GM19099 (cell line): ENCODE measurements around the gene GRWD1.

Experiments used
- POLR2A ChIP-seq: IDR thresholded peaks from 3 replicates; pipeline ENCODE4 v1.6.1; 2011; ENCODE audit warnings: low read depth; ENCODE audit not compliant: insufficient read length; ENCODE audit errors: extremely low read depth

GRWD1 gene

DNA sequence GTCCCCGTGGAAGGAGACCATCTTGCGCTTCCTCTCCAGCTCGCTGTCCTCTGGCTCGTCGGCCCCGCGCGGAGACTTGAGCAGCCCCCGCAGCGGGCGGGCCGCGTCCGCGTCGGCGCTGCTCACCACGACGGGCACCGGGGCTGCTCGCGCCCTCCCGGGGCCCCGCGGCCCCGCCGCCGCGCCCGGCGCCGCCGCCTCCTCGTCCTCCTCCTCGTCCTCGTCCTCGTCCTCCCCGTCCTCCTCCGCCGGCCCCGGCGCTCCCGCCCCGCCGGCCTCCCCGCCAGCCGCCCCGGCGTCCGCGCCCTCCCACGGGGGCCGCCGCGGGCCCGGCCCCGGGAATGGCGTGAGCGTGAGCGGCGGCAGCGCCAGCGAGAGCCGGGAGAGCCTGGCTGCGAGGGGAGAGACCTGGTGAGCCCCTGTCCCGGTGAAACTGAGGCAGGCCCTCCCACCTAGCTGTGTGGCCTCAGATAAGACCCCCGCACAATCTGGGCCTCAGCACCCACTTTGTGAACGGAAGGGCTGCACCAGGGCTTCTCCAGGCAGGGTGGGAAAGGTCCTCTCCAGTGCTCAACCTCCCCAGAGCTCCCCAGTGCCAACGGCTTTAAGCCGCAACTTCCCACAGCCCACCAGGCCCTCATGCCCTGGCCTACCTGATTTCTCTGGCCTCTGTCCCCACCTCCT, 48.1 kb downstream of the GRWD1 start:
- TF ChIP-seq POLR2A = no peak

GRCh38 chr19:48495396-48495795, 49.6 kb downstream of the GRWD1 start:
- TF ChIP-seq POLR2A = no peak

DNA sequence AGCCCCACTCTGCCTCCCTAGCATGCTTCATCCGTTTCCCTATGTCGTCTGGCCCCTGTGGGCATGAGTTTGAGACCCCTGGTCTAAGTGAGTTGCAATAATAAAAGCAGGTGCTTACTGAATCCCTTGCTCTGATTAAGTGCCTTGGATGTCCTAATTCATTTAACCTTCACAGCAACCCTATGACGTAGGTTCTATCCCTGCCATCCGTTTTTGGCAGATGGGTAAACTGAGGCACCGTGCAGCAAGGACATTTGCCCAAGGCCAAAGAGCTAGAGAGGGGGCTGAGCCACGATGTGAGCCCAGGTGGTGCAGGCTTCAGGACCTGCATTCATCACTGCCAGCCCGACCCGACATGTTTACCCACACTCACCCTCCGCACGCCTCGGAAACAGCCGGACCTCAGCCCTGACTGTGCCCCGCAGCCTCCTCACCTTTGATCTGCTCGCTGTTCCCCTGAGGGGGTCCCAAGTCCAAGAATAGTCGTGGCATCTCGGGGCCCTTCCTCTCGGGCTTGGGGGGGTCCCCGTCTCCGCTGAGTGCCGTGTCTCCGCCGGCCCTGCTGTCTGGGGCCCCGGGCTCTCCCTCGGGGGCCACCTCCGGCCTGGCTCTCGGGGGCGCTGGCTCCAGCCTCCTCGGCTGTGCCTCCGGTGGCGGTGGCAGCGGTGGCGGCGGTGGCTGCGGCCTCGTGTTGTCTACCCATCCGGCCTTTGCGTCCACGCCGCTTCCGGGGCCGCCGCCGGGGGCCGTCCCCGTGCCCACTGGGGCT, 51.4 kb downstream of the GRWD1 start:
- TF ChIP-seq POLR2A = no peak

DNA sequence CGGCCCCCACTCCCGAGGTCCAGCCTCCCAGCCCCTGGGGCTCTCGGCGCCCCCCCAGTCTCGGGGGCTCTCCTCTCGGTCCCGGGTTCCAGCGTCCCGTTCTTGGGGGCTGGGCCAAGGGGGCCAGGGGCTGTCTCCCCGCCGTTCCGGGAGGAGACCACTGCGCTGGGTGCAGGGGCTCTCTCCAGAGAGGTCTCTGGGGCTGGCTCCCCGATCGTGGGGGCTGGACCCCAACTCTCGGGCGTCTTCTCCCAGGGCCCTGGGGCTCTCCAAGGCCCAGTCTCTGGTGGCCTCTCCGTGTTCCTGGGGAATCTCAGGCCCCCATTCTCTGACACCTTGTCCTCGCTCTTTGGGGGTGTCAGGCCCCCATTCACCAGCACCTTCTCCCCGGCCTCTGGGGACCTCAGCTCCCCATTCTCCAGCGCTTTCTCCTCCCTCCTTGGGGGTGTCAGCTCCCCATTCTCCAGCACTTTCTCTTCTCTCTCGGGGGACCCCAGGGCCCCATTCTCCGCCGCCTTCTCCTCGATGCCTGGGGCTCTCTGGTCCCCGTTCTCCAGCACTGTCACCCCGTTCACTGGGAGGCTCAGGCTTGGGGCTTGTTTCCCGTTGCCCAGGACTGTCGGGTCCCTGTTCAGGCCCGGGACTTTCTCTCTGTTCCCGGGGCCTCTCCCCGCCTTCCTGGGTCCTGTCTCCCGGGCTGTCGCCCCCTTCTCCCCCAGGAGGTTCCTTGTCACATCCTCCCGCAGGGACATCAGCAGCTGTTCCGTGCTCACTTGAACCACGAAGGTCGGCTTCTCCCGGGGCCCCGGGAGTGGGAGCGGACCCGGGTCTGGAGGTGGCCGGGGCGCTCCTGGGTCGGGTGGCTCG, 52.2 kb downstream of the GRWD1 start:
- no peak for TF ChIP-seq POLR2A

- TF ChIP-seq POLR2A = no peak
These were observed 53.0 kb downstream of the GRWD1 start for GRCh38 chr19:48498595-48499311.

GRCh38 chr19:48499316-48500090, 53.7 kb downstream of the GRWD1 start:
- TF ChIP-seq POLR2A = no peak

GRCh38 chr19:48500830-48501493, 55.2 kb downstream of the GRWD1 start:
- TF ChIP-seq POLR2A = no peak

DNA sequence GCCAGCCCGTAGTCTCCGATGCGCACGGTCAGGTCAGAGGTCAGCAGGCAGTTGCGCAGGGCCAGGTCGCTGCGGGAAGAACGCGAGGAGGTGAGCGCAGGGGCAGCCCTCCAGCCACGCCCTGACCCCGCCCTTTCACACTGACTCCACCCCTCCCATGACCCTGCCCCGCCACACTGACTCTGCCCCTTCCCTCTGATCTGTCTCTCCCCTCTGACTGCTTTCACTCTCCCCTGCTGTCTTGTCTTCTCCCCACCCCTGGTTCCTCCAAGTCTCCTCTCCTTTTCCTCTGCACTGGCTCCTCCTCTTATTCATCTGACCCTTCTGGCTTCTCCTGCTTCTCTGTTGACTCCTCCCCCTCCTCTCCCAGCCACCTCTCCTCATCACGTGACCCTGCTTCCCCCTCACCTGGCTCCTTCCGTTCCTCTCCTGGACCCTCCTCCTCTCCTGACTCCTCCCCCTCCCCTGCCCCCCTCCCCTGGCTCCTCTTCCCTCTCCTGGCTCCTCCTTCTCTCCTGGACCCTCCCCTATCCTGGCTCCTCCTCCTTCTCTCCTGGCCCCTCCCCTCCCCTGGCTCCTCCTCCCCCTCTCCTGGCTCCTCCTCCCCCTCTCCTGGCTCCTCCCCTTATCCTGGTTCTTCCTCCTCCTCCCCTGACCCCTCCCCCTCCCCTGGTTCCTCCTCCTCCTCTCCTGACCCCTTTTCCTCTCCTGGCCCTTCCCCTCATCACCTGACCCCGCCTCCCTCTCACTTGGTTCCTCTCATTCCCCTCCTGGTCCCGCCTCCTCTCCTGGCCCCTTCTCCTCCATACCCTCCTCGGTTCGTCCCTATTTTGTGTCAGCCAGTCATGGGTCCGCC, 55.9 kb downstream of the GRWD1 start:
- TF ChIP-seq POLR2A = no peak

DNA sequence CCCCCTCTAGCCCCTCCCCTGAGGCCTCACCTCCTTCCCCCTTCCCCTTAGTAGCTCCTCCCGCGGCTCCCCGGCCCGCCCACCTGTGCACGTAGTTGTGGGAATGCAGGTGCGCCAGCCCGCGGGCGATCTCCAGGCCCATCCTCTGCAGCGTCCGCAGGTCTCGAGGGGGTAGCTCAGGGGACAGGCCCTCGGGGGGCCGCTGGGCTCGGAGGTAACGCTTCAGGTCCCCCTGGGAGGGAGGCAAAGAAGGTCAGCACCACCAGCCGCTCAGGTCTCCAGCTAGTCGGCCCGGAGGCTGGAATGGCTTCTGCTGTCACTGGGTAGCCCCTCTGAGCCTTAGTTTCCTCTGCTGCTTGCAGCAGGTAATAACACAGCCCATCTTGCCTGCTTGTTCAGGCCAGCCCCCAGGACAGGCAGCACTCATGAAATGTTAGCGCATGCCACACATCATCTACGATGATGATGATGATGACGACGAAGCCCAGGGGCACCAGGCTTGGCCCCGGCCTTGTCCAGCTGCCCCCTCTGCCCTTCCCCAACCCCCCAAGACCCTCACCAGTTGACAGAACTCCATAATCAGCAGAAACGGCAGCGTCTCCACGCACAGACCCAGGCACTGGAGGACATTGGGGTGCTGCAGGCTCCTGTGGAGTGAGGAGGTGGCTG, 56.7 kb downstream of the GRWD1 start:
- no peak for TF ChIP-seq POLR2A

- no peak for TF ChIP-seq POLR2A
These were observed 60.5 kb downstream of the GRWD1 start for GRCh38 chr19:48506138-48506733.
